ENCODE data around the gene PRSS8. TPM values are rescaled to one million over a fixed set of nuclear protein-coding genes. Genes with fewer than 3 reads are reported as not detected.
"Not testable (repeated sequence)": the region's sequence is repeated elsewhere in the genome, so short reads cannot be mapped to it uniquely, and the experiment has no call there.

PRSS8 gene
- total RNA-seq, 1 donor from 2014 or later = not detected

GRCh38 chr16:31145398-31145990, 10.0 kb upstream of the PRSS8 start:
- intact Hi-C loops (cut with micrococcal nuclease) = no loop called here

GRCh38 chr16:31144418-31144817, 8.9 kb upstream of the PRSS8 start:
- intact Hi-C loops (cut with micrococcal nuclease) = loop anchor here (5.0 kb wide), 1 partner anchor 298 kb away; the partner anchor contains the start of gene ZNF843

GRCh38 chr16:31143694-31144148, 8.2 kb upstream of the PRSS8 start:
- intact Hi-C loops (cut with micrococcal nuclease) = loop anchor here (2.0 to 5.0 kb wide), 2 partner anchors 35 to 299 kb away; partner anchors contain the start of genes BCKDK and ZNF843

GRCh38 chr16:31143011-31143693, 7.6 kb upstream of the PRSS8 start:
- intact Hi-C loops (cut with micrococcal nuclease) = loop anchor here (2.0 to 5.0 kb wide), 2 partner anchors 34 to 299 kb away; partner anchors contain the start of genes BCKDK and ZNF843

- intact Hi-C loops (cut with micrococcal nuclease) = loop anchor here (1.0 to 5.0 kb wide), 18 partner anchors 17 to 727 kb away; partner anchors contain the start of genes ARMC5, BCKDK, CFAP119 and FBXL19
Measured at GRCh38 chr16:31142109-31143010, 6.8 kb upstream of the PRSS8 start.

- intact Hi-C loops (cut with micrococcal nuclease) = loop anchor here (1.0 to 5.0 kb wide), 18 partner anchors 18 to 728 kb away; partner anchors contain the start of genes ARMC5, BCKDK, CFAP119 and FBXL19
Measured at GRCh38 chr16:31141489-31142108, 6.1 kb upstream of the PRSS8 start.

- intact Hi-C loops (cut with micrococcal nuclease) = loop anchor here (5.0 kb wide), 1 partner anchor 301 kb away; the partner anchor contains the start of gene ZNF843
Measured at GRCh38 chr16:31141071-31141469, 5.5 kb upstream of the PRSS8 start.

GRCh38 chr16:31138621-31139578, 3.4 kb upstream of the PRSS8 start:
- intact Hi-C loops (cut with micrococcal nuclease) = no loop called here

- intact Hi-C loops (cut with micrococcal nuclease) = not testable (repeated sequence)
Measured at GRCh38 chr16:31136822-31137499, 1.4 kb upstream of the PRSS8 start.

GRCh38 chr16:31136287-31136662, 748 bp upstream of the PRSS8 start:
- intact Hi-C loops (cut with micrococcal nuclease) = no loop called here

GRCh38 chr16:31134625-31135534, 647 bp downstream of the PRSS8 start:
- intact Hi-C loops (cut with micrococcal nuclease) = no loop called here

- intact Hi-C loops (cut with micrococcal nuclease) = no loop called here
Measured at GRCh38 chr16:31134091-31134571, 1.4 kb downstream of the PRSS8 start.

GRCh38 chr16:31133046-31133501, 2.5 kb downstream of the PRSS8 start:
- intact Hi-C loops (cut with micrococcal nuclease) = no loop called here

- intact Hi-C loops (cut with micrococcal nuclease) = no loop called here
Measured at GRCh38 chr16:31132303-31132979, 3.1 kb downstream of the PRSS8 start.

GRCh38 chr16:31131841-31132271, 3.7 kb downstream of the PRSS8 start:
- intact Hi-C loops (cut with micrococcal nuclease) = no loop called here

GRCh38 chr16:31131416-31131815, 4.1 kb downstream of the PRSS8 start:
- intact Hi-C loops (cut with micrococcal nuclease) = no loop called here

GRCh38 chr16:31130899-31131298, 4.6 kb downstream of the PRSS8 start:
- intact Hi-C loops (cut with micrococcal nuclease) = no loop called here
